Islet precursor cell (in vitro differentiated cells): Measurements from ENCODE around the gene SPEM2.
A peak's percentile ranks its signal among the peaks of the same experiment; 100 is the strongest.

Experiments
- DNase-seq: peaks from one replicate; pipeline ENCODE4 v3.0.0-alpha.2; 2018

Gene SPEM2

GRCh38 chr17:7403977-7404736 lies 21.3 kb upstream of the SPEM2 start, which contains the start of gene TMEM256:
TMEM256 (minus strand) TSS chr17:7404097; CDS start chr17:7404084, 13 bp downstream.
- peak; percentile 100 for DNase-seq

- DNase-seq, result peak; percentile 81
These were observed 20.6 kb upstream of the SPEM2 start for GRCh38 chr17:7404737-7405349.

DNA sequence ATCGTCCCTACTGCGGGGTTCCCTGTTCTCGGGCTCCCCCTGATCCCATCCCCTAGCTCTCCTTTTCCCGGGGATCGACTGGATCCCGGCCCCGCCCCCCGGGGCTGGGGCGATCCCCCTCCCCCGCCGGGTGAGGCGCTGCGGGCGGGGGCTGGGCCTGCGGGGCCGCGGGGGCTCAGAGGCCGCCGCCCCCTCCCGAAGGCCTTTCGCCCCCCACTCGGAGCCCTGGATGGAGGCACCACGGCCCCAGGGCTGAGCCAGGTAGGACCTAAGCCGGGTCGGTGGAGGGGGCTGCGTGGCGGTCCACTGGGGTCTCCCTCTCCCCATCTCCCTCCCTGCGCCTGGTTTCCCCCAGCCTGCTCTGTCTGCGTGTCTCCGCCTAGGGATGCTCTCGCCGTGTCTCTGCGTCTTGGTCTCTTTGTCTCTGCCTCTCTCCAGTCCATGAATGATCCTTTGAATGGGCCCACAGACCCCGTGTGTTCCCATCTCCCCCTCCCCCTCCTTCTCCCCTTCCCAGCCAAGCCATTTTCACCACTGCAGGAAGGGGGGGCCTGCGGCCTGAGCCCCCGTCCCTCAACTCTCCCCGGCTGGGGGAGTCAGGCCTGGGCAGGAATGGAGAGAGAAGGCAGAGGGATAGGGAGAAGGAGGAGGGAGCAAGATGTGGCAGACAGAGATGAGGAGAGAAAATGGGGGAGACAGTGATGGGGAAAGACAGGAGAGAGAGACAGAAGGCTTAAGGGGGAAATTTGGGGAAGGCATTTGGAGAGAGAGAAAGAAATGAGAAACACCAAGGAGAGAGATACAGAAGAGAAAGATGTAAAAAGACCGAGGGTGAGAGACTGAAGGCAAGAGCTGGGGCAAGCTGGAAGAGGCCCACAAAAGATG lies 19.8 kb upstream of the SPEM2 start:
- no peak for DNase-seq

DNA sequence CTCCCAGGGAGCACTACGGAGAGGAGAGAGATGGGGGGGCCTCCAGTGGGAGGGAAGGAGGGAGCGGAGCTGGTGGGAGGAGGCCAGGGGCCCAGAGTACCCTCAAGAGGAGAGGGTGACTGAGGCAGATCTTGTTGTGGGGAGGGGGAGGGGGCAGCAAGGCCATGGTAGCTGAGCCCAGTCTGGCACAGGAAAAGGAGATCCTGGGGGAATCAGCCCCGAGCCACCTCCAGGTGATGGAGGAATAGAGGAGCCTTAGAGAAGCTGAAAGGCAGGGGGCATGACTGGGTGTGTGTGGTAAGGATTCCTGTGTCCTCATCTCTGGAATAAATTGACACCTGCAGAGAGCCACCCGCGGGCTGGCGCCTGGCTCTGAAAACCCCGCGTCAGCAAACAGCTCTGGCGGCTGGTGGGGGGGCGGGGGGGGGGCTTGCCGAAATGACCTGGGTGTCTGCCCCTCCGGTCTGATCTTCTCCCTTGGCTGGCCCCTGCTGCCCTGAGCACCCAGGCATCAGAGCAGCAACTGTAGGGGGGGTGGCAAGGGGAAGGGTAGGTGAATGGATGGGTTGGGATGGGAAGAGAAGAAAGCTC lies 19.1 kb upstream of the SPEM2 start:
- no peak for DNase-seq

GRCh38 chr17:7407082-7407481 lies 18.3 kb upstream of the SPEM2 start:
- no peak for DNase-seq

GRCh38 chr17:7407485-7408251 lies 17.7 kb upstream of the SPEM2 start, which contains the start of gene NLGN2:
NLGN2 (plus strand) TSS chr17:7407845; CDS start chr17:7408256, 411 bp downstream.
- DNase-seq, result no peak

DNA sequence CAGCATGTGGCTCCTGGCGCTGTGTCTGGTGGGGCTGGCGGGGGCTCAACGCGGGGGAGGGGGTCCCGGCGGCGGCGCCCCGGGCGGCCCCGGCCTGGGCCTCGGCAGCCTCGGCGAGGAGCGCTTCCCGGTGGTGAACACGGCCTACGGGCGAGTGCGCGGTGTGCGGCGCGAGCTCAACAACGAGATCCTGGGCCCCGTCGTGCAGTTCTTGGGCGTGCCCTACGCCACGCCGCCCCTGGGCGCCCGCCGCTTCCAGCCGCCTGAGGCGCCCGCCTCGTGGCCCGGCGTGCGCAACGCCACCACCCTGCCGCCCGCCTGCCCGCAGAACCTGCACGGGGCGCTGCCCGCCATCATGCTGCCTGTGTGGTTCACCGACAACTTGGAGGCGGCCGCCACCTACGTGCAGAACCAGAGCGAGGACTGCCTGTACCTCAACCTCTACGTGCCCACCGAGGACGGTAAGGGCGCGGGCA lies 17.1 kb upstream of the SPEM2 start:
- DNase-seq, result no peak

DNA sequence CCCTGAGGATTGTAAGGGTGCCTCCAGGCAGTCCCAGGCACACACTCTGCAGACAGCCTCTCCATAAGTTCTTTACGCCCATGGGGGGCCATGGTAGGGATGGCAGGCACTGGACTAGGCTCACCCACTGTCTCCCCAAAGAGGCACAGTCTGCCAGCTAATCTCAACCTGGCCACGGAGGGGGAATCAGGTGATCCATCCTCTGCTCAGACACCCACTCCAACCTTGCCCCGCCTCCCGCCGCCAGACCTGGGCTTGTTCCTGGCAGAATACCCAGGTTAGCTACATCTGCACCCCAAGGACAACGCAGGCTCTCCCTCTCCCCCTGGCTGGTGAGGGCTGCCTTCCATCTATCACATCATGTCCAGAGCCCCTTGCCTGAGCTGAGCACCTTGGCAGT lies 16.6 kb upstream of the SPEM2 start:
- no peak for DNase-seq

GRCh38 chr17:7409716-7410115 lies 15.7 kb upstream of the SPEM2 start:
- DNase-seq, result no peak

GRCh38 chr17:7410634-7411426 lies 14.6 kb upstream of the SPEM2 start:
- no peak for DNase-seq

DNA sequence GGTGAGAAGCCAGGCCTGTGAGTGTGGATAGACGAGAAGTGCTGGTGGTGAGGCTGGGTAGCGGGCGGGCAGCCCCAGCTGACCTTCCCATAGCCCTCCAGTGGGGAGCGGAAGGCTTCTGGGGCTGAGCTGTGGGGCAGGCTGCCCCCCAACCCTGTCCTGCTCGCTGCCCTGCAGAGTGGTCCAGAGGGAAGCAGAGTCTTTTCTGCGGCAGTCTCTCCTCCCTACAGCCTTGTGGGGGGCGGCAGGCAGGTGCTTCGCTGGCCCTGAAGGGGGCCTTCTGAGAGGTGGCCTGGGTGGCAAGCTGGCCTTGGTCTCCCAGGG lies 14.0 kb upstream of the SPEM2 start:
- no peak for DNase-seq

- DNase-seq, result no peak
These were observed 11.9 kb upstream of the SPEM2 start for GRCh38 chr17:7413346-7413985.

DNA sequence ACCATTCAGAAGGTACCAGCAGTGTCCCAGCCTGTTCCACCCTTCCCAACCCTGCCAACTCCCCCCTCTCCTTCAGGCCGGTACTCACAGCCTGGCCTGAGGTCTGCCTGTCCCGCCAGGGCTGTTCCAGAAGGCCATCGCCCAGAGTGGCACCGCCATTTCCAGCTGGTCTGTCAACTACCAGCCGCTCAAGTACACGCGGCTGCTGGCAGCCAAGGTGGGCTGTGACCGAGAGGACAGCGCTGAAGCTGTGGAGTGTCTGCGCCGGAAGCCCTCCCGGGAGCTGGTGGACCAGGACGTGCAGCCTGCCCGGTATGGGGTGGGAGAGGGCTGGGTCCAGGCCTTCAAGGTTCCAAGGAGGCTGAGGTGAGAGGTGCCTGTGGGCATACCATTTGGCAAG lies 10.6 kb upstream of the SPEM2 start:
- no peak for DNase-seq

GRCh38 chr17:7415784-7416183 lies 9.6 kb upstream of the SPEM2 start:
- DNase-seq, result no peak

- no peak for DNase-seq
These were observed 9.1 kb upstream of the SPEM2 start for GRCh38 chr17:7416323-7416722.

DNA sequence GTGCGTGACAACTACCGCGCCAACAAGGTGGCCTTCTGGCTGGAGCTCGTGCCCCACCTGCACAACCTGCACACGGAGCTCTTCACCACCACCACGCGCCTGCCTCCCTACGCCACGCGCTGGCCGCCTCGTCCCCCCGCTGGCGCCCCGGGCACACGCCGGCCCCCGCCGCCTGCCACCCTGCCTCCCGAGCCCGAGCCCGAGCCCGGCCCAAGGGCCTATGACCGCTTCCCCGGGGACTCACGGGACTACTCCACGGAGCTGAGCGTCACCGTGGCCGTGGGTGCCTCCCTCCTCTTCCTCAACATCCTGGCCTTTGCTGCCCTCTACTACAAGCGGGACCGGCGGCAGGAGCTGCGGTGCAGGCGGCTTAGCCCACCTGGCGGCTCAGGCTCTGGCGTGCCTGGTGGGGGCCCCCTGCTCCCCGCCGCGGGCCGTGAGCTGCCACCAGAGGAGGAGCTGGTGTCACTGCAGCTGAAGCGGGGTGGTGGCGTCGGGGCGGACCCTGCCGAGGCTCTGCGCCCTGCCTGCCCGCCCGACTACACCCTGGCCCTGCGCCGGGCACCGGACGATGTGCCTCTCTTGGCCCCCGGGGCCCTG lies 8.3 kb upstream of the SPEM2 start:
- DNase-seq, result no peak

DNA sequence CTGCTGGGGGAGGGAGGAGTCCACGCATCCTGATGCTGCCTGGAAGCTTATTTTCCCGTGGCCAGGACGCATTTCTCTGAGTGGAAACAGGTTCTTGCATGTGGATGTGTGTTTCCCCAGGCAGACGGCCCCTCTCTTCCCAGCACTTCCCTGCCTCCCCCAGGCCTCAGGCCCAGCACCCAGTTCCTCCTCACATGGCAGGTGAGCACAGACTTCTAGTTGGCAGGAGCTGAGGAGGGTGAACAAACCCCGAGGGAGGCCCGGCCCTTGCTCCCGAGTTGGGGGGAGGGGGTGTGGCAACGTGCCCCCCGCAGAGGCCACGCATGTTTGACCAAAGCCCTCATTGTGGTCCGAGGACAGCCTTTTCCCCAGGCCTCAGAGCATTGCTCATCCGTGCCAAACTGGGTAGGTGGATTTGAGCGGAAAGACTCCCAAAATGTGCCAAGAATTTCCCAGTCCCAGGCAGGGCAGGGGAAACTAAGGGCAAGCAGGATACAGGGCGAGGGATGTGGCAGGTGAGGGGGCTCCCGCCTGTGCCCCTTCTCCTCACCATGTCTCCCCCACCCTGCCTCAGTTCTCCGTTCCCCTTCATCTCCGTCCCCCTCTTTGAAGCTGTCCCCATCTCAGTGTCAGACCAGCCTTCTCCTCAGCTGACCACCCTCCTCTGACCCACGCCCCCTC lies 6.8 kb upstream of the SPEM2 start:
- no peak for DNase-seq

DNA sequence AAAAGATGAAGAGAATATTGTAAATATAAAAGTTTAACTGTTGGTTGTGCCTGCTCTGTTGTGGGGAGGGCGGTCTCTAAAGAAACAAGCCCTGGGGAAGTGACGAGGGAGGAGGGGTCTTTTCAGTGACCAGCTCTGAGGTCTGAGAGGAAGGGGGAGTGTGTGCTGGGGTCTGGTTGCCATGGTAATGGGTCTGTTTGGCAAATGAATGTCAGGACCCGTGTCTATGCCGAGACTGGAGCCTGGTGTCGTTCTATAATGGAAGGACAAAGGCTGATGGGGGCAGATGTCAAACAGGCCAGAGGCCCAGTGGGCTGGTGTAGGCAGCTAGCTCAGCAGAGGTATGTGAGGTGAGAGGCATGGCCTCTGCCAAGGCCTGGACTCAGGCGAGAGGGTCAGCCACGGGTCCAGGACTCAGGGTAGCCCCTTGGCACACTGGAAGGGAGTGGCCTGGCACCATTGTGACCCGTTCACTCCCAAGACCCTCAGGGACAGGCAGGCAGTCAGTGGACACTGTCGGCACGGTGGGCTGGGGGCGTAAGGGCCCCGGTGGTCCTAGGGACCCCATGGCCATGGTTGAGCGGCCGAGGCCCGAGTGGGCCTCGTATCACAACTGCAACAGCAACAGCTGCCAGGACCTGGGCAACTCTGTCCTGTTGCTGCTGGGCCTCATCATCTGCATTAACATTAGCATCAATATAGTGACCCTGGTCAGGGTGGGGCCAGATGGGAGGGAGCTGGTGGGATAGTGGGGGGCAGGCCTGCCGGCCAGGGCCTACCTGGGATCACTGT lies 5.4 kb upstream of the SPEM2 start, which contains the start of gene SPEM1:
TSS of gene SPEM1 (plus strand) at position 506 of the 792 bp plus-strand sequence. CDS start at position 567, 61 bp downstream.
- no peak for DNase-seq

DNA sequence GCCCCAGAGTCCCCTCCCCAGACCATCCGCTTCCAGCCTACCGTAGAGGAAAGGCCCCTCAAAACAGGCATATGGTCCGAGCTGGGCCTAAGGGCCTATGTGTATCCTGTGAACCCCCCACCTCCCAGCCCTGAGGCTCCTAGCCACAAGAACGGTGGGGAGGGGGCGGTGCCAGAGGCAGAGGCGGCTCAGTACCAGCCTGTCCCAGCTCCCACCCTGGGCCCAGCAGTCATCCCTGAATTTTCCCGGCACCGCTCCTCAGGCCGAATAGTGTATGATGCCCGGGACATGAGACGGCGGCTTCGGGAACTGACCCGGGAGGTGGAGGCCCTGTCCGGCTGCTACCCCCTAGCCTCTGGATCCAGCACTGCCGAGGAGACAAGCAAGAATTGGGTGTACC lies 4.2 kb upstream of the SPEM2 start:
- DNase-seq, result no peak
